Measurements from ENCODE around the gene ANKMY1. TPM values are rescaled to one million over a fixed set of nuclear protein-coding genes. Genes with fewer than 3 reads are reported as not detected.

ANKMY1 gene
- total and polyA plus RNA-seq, 2 of the 8 experiments (the other 6 are each of a cell fraction or from before 2014, with no cell fraction given): 4.5 to 4.8 TPM

DNA sequence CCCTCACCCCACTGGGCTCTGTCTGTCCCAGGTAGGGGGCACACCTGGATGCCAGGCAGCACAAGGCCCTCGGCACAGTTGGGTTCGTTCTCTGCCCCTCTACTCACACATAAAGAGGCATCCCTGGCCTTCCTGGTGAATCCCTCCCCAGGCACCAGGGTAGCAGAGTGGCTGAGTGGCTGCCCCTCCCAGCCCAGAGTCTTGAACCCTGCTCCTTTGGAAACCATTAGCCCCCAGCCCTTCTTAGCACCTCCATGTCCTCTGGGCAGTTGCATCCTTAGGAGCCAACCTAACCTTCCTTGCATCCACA is 120.3 kb downstream of the ANKMY1 start:
- Histone ChIP-seq H3K14ac (ENCODE audit: insufficient read length) (no peak overlapping the region), H3K27me3 (replicated peaks in 1 of 4; ENCODE audit: control insufficient read depth in 3 of 4, extremely low read depth in 1 of 4, insufficient read depth in 3 of 4, low read length in 3 of 4) (peaks cover 14 to 34% (median 22%) of the 10 kb centered on the region in 4 experiments), H2BK120ac (replicated peaks; ENCODE audit: low read depth, low read length) (no peak overlapping the region), H3K36me3 (ENCODE audit: control insufficient read depth in 2 of 4, insufficient read depth in 4 of 4, low read length in 3 of 4) (no peaks in the 10 kb centered on the region; a peak in 1 of 8 replicates), H3K56ac (replicated peaks; ENCODE audit: insufficient read length, low read depth, low read length) (no peak overlapping the region), H3K4me3 (ENCODE audit: extremely low read depth in 1 of 4, insufficient read depth in 2 of 4, low read depth in 3 of 4, low read length in 4 of 4) (no peak overlapping the region; a peak in 1 of 8 replicates), H4K91ac (replicated peaks; ENCODE audit: insufficient read length, low read length) (no peak overlapping the region), H2BK5ac (ENCODE audit: low read depth, low read length) (no peak overlapping the region), H2AK5ac (ENCODE audit: low read depth, low read length) (no peak overlapping the region), H2AFZ (ENCODE audit: low read length) (no peak overlapping the region), H2BK12ac (ENCODE audit: low read depth, low read length) (no peak overlapping the region), H3K4me1 (replicated peaks in 1 of 4; ENCODE audit: control insufficient read depth in 3 of 4, insufficient read depth in 4 of 4, low read length in 3 of 4) (peaks cover 0 to 18% (median 1%) of the 10 kb centered on the region in 4 experiments; a peak in 6 of 7 replicates), H2BK20ac (ENCODE audit: low read length) (no peak overlapping the region), H2BK15ac (ENCODE audit: low read length) (no peak overlapping the region), H3K9me3 (ENCODE audit: insufficient read depth in 2 of 2, low read depth in 1 of 2, low read length in 1 of 2) (no peaks in the 10 kb centered on the region), H3K4me2 (ENCODE audit: insufficient read depth in 1 of 2, low read depth in 2 of 2, low read length in 2 of 2) (no peak overlapping the region; a peak in 1 of 4 replicates), H3K18ac (ENCODE audit: extremely low read depth, low read length) (no peak overlapping the region), H3K27ac (ENCODE audit: low read depth, low read length) (no peak overlapping the region), H4K8ac (ENCODE audit: extremely low read depth, insufficient read depth, low read length) (no peak overlapping the region), H3K23me2 (ENCODE audit: low read depth, low read length) (peaks cover 7% of the 10 kb centered on the region; the same call in 1 of the 2 replicates), H4K5ac (ENCODE audit: insufficient read length, low read depth, low read length) (no peak overlapping the region), H3K79me1 (ENCODE audit: low read depth, low read length) (peaks cover 5% of the 10 kb centered on the region; the same call in 1 of the 2 replicates), H3K79me2 (ENCODE audit: control insufficient read depth in 1 of 2, insufficient read depth in 2 of 2, low read length in 2 of 2) (peaks cover 0 to 9% of the 10 kb centered on the region in 2 experiments; a peak in 1 of 4 replicates), H3K4ac (replicated peaks; ENCODE audit: insufficient read length, low read depth, low read length) (no peak overlapping the region), H3K23ac (ENCODE audit: insufficient read length) (no peak overlapping the region), H3K9ac (replicated peaks in 1 of 4; ENCODE audit: extremely low read depth in 1 of 4, low read depth in 3 of 4, low read length in 3 of 4) (no peak overlapping the region), H4K20me1 (replicated peaks in 1 of 2; ENCODE audit: control insufficient read depth in 1 of 2, insufficient read depth in 2 of 2, low read length in 2 of 2) (peaks cover 24 to 35% of the 10 kb centered on the region in 2 experiments)
- 100% methylated on average over 2 of the region's 2 CpGs; no CpG with 5 or more reads in 1 of the 2 experiments for WGBS, 2 experiments (ENCODE audit: extremely low coverage in 1 of 2, insufficient coverage in 1 of 2, insufficient read length in 1 of 2, insufficient replicate concordance in 2 of 2, low coverage in 1 of 2, low lambda C conversion rate in 2 of 2, missing lambda C conversion rate in 1 of 2)
- FAIRE-seq (no peak), DNase-seq (ENCODE audit: low read depth in 1 of 2, low spot score in 2 of 2) (no peak)
- TF ChIP-seq CREB1 (IDR thresholded peaks at IDR 0.05) (no peak), POLR2AphosphoS5 (IDR thresholded peaks at IDR 0.05; ENCODE audit: low read depth, low read length) (no peak), POU5F1 (IDR thresholded peaks at IDR 0.05; ENCODE audit: low read depth, low read length) (no peak), CHD2 (IDR thresholded peaks at IDR 0.05; ENCODE audit: low read length) (no peak), SRF (IDR thresholded peaks at IDR 0.05; ENCODE audit: low read depth, low read length) (no peak), JUND (IDR thresholded peaks at IDR 0.05; ENCODE audit: low read length) (no peak), GABPA (IDR thresholded peaks at IDR 0.05; ENCODE audit: borderline replicate concordance, insufficient read depth, low read length) (no peak), TEAD4 (IDR thresholded peaks at IDR 0.05; ENCODE audit: low read depth, low read length) (no peak), TCF12 (IDR thresholded peaks at IDR 0.05; ENCODE audit: low read depth, low read length) (no peak), JUN (IDR thresholded peaks at IDR 0.05; ENCODE audit: low read depth, low read length) (no peak), SAP30 (IDR thresholded peaks at IDR 0.05; ENCODE audit: insufficient read depth, insufficient replicate concordance, low read length) (no peak)
- TF ChIP-seq, protein P1, sequence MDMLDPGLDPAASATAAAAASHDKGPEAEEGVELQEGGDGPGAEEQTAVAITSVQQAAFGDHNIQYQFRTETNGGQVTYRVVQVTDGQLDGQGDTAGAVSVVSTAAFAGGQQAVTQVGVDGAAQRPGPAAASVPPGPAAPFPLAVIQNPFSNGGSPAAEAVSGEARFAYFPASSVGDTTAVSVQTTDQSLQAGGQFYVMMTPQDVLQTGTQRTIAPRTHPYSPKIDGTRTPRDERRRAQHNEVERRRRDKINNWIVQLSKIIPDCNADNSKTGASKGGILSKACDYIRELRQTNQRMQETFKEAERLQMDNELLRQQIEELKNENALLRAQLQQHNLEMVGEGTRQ (IDR thresholded peaks at IDR 0.05; ENCODE audit: low read length): no peak
- POLR2A ChIA-PET (ENCODE audit: partially characterized antibody): no interaction called here
- CTCF ChIA-PET (ENCODE audit: partially characterized antibody): interaction anchor here (1.6 kb wide), 1 partner anchor 9 kb away, joined by 3 read pairs; no protein-coding TSS in a partner anchor
